ENCODE measurements around the gene TMEM258.

TMEM258 gene

DNA sequence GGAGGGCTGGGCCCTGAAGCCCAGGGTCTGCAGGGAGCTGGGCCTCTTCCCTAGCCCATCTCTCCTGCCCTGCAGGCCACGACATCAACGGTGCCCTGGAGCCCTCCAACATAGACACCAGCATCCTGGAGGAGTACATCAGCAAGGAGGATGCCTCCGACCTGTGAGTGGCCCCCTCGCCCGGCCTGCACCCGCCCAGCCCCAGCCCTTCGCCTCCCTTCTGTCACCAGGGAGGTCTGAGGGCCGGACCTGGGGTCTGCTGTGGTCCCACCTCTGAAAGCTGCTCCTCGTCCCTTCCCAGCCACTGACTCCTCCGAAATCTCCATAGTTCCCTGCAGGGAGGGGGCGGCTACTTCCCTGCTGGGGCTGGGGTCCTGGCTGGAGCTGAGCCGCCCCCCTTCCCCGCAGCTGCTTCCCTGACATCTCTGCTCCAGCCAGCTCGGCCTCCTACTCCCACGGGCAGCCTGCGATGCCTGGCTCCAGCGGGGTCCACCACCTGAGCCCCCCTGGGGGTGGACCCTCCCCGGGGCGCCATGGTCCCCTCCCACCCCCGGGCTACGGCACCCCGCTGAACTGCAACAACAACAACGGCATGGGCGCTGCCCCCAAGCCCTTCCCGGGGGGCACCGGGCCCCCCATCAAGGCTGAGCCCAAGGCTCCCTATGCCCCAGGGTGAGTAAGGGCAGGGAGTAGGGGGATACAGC, 26.7 kb downstream of the TMEM258 start:
- TF ChIP-seq, protein P1, sequence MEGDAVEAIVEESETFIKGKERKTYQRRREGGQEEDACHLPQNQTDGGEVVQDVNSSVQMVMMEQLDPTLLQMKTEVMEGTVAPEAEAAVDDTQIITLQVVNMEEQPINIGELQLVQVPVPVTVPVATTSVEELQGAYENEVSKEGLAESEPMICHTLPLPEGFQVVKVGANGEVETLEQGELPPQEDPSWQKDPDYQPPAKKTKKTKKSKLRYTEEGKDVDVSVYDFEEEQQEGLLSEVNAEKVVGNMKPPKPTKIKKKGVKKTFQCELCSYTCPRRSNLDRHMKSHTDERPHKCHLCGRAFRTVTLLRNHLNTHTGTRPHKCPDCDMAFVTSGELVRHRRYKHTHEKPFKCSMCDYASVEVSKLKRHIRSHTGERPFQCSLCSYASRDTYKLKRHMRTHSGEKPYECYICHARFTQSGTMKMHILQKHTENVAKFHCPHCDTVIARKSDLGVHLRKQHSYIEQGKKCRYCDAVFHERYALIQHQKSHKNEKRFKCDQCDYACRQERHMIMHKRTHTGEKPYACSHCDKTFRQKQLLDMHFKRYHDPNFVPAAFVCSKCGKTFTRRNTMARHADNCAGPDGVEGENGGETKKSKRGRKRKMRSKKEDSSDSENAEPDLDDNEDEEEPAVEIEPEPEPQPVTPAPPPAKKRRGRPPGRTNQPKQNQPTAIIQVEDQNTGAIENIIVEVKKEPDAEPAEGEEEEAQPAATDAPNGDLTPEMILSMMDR (conservative IDR thresholded peaks at IDR 0.05): no peak
- H3K27ac ChIP-seq: no peak overlapping the region

- TF ChIP-seq, protein P1 (conservative IDR thresholded peaks at IDR 0.05): no peak
- no peak overlapping the region for H3K27ac ChIP-seq
These were observed 27.7 kb downstream of the TMEM258 start for GRCh38 chr11:61764606-61765260.

GRCh38 chr11:61763930-61764605, 28.3 kb downstream of the TMEM258 start:
- TF ChIP-seq, protein P1 (conservative IDR thresholded peaks at IDR 0.05): no peak
- H3K27ac ChIP-seq: no peak overlapping the region

DNA sequence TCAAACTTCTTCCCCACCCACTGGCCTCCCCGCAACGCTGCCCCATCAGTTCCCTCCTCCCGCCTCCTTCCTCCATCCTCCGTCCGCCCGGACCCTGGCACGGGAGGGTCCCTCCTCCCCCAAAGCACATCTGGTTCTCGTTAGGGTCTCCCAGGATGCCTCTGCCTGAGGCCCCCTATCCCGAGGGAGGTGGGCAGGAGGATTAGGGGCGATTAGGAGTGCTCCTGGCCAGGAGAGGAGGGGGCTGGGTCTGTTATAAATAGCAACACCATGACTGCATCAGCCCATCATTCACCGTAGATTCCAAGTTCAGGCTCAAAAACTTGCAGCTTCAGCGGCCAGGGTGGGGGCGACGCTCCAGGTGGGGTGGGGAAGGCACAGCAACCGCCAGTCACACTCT, 29.6 kb downstream of the TMEM258 start:
- TF ChIP-seq, protein P1 (conservative IDR thresholded peaks at IDR 0.05): no peak
- H3K27ac ChIP-seq: no peak overlapping the region

GRCh38 chr11:61762223-61762615, 30.2 kb downstream of the TMEM258 start:
- TF ChIP-seq, protein P1 (conservative IDR thresholded peaks at IDR 0.05): no peak
- no peak overlapping the region for H3K27ac ChIP-seq

GRCh38 chr11:61761440-61762222, 30.8 kb downstream of the TMEM258 start:
- TF ChIP-seq, protein P1 (conservative IDR thresholded peaks at IDR 0.05): no peak
- no peak overlapping the region for H3K27ac ChIP-seq

DNA sequence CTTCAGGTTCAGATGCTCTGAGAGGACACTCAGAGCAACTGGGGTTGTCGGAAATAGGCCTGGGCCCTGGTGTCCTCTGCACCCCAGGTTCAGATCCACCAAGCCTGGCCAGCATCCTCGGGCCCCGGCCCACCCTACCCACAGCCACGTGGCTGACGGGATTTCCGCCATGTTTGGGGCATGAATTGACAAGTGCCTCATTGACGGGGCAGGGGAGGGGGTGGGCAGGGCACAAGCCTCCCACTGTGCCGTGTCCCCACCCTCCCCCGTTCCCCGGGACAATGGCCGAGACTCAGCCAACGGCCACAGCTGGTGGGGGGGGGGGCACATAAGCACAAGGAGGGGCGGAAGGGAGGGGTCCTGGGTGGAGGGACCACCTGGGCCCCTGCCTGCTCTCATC, 31.5 kb downstream of the TMEM258 start:
- TF ChIP-seq, protein P1 (conservative IDR thresholded peaks at IDR 0.05): no peak
- no peak overlapping the region for H3K27ac ChIP-seq

All from VCaP (cell line).